ENCODE results near the gene CDCA8. TPM values are rescaled to one million over a fixed set of nuclear protein-coding genes. Genes with fewer than 3 reads are reported as not detected.

Gene CDCA8
- total and polyA plus RNA-seq, 8 donors: 0.19 to 0.79 (median 0.44) TPM

DNA sequence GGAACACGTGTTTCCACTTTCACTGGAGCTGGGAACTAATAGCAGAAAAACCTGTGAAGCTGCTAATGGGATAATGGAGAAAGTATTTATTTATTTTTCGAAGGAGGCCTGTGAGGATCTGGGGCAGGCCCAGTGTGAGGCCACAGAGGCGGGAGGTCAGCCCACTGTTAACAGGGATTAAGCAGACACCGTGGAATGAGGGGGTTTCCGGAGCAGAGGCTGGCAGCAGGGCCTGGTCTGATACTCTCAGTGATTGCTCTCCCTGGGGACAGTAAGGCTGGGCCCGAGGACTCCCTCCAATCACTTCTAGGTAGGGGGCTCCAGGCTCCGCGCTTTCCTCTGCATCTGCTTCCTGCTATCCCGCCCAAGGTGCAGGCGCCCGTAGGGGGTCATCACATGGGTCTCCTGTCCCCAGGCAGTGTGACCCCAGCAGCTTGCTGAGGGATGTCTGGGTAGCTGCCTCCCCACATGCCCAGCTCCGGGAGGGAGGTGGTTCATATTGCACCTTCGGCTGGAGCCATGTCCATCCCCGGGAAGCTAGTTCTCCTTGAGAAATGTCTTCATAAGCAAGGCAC is 28.8 kb upstream of the CDCA8 start:
- Histone ChIP-seq H3K4me3 (no peak overlapping the region), H3K9me3 (no peaks in the 10 kb centered on the region), H3K4me1 (no peaks in the 10 kb centered on the region), H3K36me3 (no peaks in the 10 kb centered on the region), H3K27ac (no peak overlapping the region), H3K27me3 (no peaks in the 10 kb centered on the region)
- TF ChIP-seq CTCF (IDR thresholded peaks at IDR 0.05): no peak
- DNase-seq (no peak), ATAC-seq (peak in 1 of 4 donors; percentile 45), FAIRE-seq (no peak)
- intact Hi-C loops (cut with DNase I): no loop called here
- WGBS, 2 donors: 29% methylated on average over 14 of the region's 14 CpGs

DNA sequence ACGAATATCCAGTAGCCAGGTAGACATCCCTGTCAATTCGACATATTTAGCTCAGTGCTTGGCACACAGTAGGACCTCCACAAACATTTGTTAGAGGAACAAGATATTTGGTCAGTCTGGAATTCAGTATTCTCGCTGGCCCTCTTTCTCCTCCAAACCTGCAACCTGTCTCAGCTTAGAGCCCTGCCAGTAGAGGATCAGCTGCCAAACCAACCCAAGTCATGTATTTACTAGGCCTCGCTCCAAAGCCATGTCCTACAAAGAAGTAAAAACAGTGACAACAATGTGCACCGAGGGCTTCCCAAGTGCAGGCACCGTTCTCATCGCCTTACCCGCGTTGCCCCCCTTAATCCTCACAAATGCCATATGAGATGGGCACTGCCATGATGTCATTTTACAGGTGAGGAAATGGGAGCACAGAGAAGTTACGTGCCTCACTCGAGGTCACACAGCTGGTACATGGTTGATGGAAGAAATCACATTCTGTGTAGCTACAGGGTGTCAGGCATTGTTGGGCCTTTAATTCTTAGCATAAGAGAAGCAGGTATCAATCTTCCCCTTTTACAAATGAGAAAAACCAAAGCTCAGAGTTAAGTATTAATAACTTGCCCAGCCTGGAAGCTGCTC is 26.0 kb upstream of the CDCA8 start:
- no peak for FAIRE-seq
- no peaks in the 10 kb centered on the region for H3K4me1 ChIP-seq
- DNase-seq: peak in 1 of 6 donors; percentile 7
- H3K36me3 ChIP-seq: no peaks in the 10 kb centered on the region
- no peak overlapping the region for H3K27ac ChIP-seq
- H3K4me3 ChIP-seq: no peak overlapping the region
- no peak for ATAC-seq
- no peaks in the 10 kb centered on the region for H3K27me3 ChIP-seq
- no peak for TF ChIP-seq CTCF (IDR thresholded peaks at IDR 0.05)
- H3K9me3 ChIP-seq: no peaks in the 10 kb centered on the region
- intact Hi-C loops (cut with DNase I): no loop called here
- 66 to 80% methylated on average over 11 of the region's 11 CpGs for WGBS, 2 donors

GRCh38 chr1:37667023-37667671 is 25.2 kb upstream of the CDCA8 start:
- no peak for TF ChIP-seq CTCF (IDR thresholded peaks at IDR 0.05)
- no peaks in the 10 kb centered on the region for H3K4me1 ChIP-seq

DNA sequence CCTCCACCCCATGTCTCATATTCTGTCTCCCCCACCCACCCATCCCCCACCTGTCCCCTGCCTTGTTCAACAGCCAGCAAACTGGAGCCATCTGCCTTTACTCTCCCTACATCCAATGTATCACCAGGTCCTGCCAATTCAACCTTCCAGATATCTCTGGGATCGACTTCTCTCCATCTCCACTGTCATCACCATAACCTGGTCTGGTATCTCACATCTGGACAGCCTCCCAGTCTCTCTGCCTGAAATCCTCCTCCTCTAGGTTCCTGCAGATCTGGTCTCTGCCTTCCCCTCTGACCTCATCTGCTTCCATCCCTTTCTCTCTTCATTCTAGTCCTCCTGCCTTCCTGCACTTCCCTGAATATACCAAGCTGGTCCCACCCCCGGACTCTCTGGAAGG is 22.2 kb upstream of the CDCA8 start:
- H3K27me3 ChIP-seq: no peaks in the 10 kb centered on the region
- no peak for DNase-seq
- no peaks in the 10 kb centered on the region for H3K36me3 ChIP-seq
- no peak overlapping the region for H3K27ac ChIP-seq
- H3K9me3 ChIP-seq: no peaks in the 10 kb centered on the region
- intact Hi-C loops (cut with DNase I): no loop called here
- 38 to 50% methylated on average over 2 of the region's 2 CpGs for WGBS, 2 donors
- FAIRE-seq: no peak
- no peaks in the 10 kb centered on the region for H3K4me1 ChIP-seq
- TF ChIP-seq CTCF (IDR thresholded peaks at IDR 0.05): no peak
- H3K4me3 ChIP-seq: no peak overlapping the region
- ATAC-seq: no peak

More at GRCh38 chr1:37667023-37667671, 25.2 kb upstream of the CDCA8 start:
- Histone ChIP-seq H3K36me3 (no peaks in the 10 kb centered on the region), H3K9me3 (no peaks in the 10 kb centered on the region), H3K27ac (no peak overlapping the region), H3K4me3 (no peak overlapping the region), H3K27me3 (no peaks in the 10 kb centered on the region)
- WGBS, 2 donors: 53 to 56% methylated on average over 17 of the region's 17 CpGs
- FAIRE-seq (no peak), ATAC-seq (no peak), DNase-seq (no peak)
- intact Hi-C loops (cut with DNase I): no loop called here

GRCh38 chr1:37671261-37671660 is 21.1 kb upstream of the CDCA8 start:
- WGBS, 2 donors: 44 to 56% methylated on average over 6 of the region's 6 CpGs
- Histone ChIP-seq H3K27me3 (no peaks in the 10 kb centered on the region), H3K36me3 (no peaks in the 10 kb centered on the region), H3K27ac (no peak overlapping the region), H3K4me1 (no peaks in the 10 kb centered on the region), H3K9me3 (no peaks in the 10 kb centered on the region), H3K4me3 (no peak overlapping the region)
- intact Hi-C loops (cut with DNase I): no loop called here
- ATAC-seq: no peak
- no peak for TF ChIP-seq CTCF (IDR thresholded peaks at IDR 0.05)
- no peak for FAIRE-seq
- DNase-seq: no peak

All from pancreas (tissue), 10 donors.